HL-60 (cell line): ENCODE data around the gene PCDHGA3.

Experiments used
- GABPA ChIP-seq: IDR thresholded peaks from 2 replicates; pipeline ENCODE4 v1.6.1; 2012; ENCODE audit warnings: low read depth
- POLR2AphosphoS5 ChIP-seq: IDR thresholded peaks from 2 replicates; pipeline ENCODE4 v1.6.1; 2012; ENCODE audit warnings: low read depth
- TF ChIP-seq, protein P1 (sequence below): IDR thresholded peaks from one replicate; pipeline ENCODE4 v1.5.1; 2011; ENCODE audit warnings: low read length, control low read depth, inconsistent platforms; ENCODE audit not compliant: insufficient read depth
- TF ChIP-seq, protein P2 (sequence below): IDR thresholded peaks from 2 replicates; pipeline ENCODE4 v1.6.1; 2012; ENCODE audit warnings: low read depth; ENCODE audit not compliant: insufficient replicate concordance

DNA sequence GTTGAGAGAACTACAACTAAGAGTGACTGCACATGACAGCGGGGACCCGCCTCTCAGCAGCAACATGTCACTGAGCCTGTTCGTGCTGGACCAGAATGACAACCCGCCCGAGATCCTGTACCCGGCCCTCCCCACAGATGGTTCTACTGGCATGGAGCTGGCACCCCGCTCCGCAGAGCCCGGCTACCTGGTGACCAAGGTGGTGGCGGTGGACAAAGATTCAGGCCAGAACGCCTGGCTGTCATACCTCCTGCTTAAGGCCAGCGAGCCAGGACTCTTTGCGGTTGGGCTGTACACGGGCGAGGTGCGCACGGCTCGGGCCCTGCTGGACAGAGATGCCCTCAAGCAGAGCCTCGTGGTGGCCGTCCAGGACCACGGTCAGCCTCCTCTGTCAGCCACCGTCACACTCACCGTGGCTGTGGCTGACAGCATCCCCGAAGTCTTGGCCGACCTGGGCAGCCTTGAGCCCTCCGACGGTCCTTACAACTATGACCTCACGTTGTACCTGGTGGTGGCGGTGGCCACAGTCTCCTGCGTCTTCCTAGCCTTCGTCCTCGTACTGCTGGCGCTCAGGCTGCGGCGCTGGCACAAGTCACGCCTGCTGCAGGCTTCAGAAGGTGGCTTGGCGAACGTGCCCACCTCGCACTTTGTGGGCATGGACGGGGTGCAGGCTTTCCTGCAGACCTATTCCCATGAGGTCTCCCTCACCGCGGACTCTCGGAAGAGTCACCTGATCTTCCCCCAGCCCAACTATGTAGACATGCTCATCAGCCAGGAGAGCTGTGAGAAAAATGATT lies 41.0 kb downstream of the PCDHGA3 start:
- TF ChIP-seq, protein P1, sequence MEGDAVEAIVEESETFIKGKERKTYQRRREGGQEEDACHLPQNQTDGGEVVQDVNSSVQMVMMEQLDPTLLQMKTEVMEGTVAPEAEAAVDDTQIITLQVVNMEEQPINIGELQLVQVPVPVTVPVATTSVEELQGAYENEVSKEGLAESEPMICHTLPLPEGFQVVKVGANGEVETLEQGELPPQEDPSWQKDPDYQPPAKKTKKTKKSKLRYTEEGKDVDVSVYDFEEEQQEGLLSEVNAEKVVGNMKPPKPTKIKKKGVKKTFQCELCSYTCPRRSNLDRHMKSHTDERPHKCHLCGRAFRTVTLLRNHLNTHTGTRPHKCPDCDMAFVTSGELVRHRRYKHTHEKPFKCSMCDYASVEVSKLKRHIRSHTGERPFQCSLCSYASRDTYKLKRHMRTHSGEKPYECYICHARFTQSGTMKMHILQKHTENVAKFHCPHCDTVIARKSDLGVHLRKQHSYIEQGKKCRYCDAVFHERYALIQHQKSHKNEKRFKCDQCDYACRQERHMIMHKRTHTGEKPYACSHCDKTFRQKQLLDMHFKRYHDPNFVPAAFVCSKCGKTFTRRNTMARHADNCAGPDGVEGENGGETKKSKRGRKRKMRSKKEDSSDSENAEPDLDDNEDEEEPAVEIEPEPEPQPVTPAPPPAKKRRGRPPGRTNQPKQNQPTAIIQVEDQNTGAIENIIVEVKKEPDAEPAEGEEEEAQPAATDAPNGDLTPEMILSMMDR: no peak
- TF ChIP-seq GABPA: no peak
- no peak for TF ChIP-seq POLR2AphosphoS5
- TF ChIP-seq, protein P2, sequence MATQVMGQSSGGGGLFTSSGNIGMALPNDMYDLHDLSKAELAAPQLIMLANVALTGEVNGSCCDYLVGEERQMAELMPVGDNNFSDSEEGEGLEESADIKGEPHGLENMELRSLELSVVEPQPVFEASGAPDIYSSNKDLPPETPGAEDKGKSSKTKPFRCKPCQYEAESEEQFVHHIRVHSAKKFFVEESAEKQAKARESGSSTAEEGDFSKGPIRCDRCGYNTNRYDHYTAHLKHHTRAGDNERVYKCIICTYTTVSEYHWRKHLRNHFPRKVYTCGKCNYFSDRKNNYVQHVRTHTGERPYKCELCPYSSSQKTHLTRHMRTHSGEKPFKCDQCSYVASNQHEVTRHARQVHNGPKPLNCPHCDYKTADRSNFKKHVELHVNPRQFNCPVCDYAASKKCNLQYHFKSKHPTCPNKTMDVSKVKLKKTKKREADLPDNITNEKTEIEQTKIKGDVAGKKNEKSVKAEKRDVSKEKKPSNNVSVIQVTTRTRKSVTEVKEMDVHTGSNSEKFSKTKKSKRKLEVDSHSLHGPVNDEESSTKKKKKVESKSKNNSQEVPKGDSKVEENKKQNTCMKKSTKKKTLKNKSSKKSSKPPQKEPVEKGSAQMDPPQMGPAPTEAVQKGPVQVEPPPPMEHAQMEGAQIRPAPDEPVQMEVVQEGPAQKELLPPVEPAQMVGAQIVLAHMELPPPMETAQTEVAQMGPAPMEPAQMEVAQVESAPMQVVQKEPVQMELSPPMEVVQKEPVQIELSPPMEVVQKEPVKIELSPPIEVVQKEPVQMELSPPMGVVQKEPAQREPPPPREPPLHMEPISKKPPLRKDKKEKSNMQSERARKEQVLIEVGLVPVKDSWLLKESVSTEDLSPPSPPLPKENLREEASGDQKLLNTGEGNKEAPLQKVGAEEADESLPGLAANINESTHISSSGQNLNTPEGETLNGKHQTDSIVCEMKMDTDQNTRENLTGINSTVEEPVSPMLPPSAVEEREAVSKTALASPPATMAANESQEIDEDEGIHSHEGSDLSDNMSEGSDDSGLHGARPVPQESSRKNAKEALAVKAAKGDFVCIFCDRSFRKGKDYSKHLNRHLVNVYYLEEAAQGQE: no peak
